ENCODE results near the gene NDUFS4. TPM values are rescaled to one million over a fixed set of nuclear protein-coding genes. Genes with fewer than 3 reads are reported as not detected.

Gene NDUFS4
- total RNA-seq, 3 donors from 2014 or later (not counting 1 experiment from before 2014, with no cell fraction given), result 22.4 to 33.1 (median 25.7) TPM

DNA sequence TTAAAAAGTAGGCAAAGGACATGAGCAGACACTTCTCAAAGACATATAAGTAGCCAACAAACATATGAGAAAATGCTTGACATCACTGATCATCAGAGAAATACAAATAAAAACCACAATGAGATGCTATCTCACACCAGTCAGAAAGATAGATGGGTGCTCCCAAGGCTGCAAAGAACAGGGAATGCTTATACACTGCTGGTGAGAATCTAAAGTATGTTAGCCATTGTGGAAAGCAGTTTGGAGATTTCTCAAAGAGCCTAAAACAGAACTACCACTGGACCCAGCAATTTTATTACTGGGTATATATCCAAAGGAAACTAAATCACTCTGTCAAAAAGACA is 154.2 kb downstream of the NDUFS4 start:
- Histone ChIP-seq H3K9me3 (ENCODE audit: control insufficient read depth, insufficient read depth, low read length) (peaks cover 17% of the 10 kb centered on the region), H3K27ac (ENCODE audit: low read length) (no peak overlapping the region), H3K36me3 (ENCODE audit: control insufficient read depth, insufficient read depth, low read length) (no peaks in the 10 kb centered on the region), H3K27me3 (ENCODE audit: control insufficient read depth, insufficient read depth, low read length) (no peaks in the 10 kb centered on the region), H3K4me3 (ENCODE audit: low read length) (no peak overlapping the region), H3K4me1 (ENCODE audit: control insufficient read depth, insufficient read depth, low read length) (no peaks in the 10 kb centered on the region)
- DNase-seq (no peak), ATAC-seq (no peak)
- H3K9me3 Mint-ChIP-seq, result peaks cover 24 to 29% of the 10 kb centered on the region in 2 donors
- intact Hi-C loops (cut with micrococcal nuclease), result no loop called here
- H3K4me1 Mint-ChIP-seq, result no peaks in the 10 kb centered on the region
- H3K4me3 Mint-ChIP-seq, result no peak overlapping the region
- no peaks in the 10 kb centered on the region for H3K27me3 Mint-ChIP-seq (ENCODE audit: low read depth in 2 of 2)
- TF ChIP-seq, protein P1, sequence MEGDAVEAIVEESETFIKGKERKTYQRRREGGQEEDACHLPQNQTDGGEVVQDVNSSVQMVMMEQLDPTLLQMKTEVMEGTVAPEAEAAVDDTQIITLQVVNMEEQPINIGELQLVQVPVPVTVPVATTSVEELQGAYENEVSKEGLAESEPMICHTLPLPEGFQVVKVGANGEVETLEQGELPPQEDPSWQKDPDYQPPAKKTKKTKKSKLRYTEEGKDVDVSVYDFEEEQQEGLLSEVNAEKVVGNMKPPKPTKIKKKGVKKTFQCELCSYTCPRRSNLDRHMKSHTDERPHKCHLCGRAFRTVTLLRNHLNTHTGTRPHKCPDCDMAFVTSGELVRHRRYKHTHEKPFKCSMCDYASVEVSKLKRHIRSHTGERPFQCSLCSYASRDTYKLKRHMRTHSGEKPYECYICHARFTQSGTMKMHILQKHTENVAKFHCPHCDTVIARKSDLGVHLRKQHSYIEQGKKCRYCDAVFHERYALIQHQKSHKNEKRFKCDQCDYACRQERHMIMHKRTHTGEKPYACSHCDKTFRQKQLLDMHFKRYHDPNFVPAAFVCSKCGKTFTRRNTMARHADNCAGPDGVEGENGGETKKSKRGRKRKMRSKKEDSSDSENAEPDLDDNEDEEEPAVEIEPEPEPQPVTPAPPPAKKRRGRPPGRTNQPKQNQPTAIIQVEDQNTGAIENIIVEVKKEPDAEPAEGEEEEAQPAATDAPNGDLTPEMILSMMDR (IDR thresholded peaks at IDR 0.05), result no peak
- peaks cover 20% of the 10 kb centered on the region for H3K36me3 Mint-ChIP-seq
- no peak overlapping the region for H3K27ac Mint-ChIP-seq

DNA sequence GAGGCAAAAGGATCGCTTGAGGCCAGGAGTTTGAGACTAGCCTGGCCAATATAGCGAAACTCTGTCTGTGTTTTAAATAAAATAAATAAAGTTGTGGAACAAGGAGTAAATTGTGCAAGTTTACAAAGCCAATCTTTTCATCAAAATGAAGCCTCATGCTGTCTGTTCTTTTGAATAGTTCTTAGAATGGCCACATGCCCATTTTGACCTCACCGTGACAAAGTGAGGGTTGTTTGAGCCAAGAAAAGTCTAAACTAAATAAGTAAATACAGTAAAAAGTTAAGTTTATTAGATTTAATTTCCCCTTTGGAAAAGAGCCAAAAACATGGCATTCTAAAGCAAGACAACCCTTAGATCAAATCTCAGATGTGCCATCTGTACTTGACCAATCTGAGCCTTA is 165.7 kb downstream of the NDUFS4 start:
- peaks cover 7 to 10% of the 10 kb centered on the region in 2 donors for H3K9me3 Mint-ChIP-seq
- intact Hi-C loops (cut with micrococcal nuclease), result no loop called here
- no peaks in the 10 kb centered on the region for H3K4me1 ChIP-seq (ENCODE audit: control insufficient read depth, insufficient read depth, low read length)
- peaks cover 8% of the 10 kb centered on the region for H3K9me3 ChIP-seq (ENCODE audit: control insufficient read depth, insufficient read depth, low read length)
- H3K27me3 Mint-ChIP-seq (ENCODE audit: low read depth in 2 of 2), result no peaks in the 10 kb centered on the region
- H3K36me3 ChIP-seq (ENCODE audit: control insufficient read depth, insufficient read depth, low read length), result no peaks in the 10 kb centered on the region
- H3K4me3 Mint-ChIP-seq, result no peak overlapping the region
- H3K27ac Mint-ChIP-seq, result no peak overlapping the region
- no peak for ATAC-seq
- H3K36me3 Mint-ChIP-seq, result no peaks in the 10 kb centered on the region
- H3K4me1 Mint-ChIP-seq, result peaks cover 0 to 4% of the 10 kb centered on the region in 2 donors
- H3K4me3 ChIP-seq (ENCODE audit: low read length), result no peak overlapping the region
- 75% methylated on average over 2 of the region's 3 CpGs for WGBS (ENCODE audit: insufficient coverage)
- no peak overlapping the region for H3K27ac ChIP-seq (ENCODE audit: low read length)
- DNase-seq, result no peak
- H3K27me3 ChIP-seq (ENCODE audit: control insufficient read depth, insufficient read depth, low read length), result no peaks in the 10 kb centered on the region
- TF ChIP-seq, protein P1 (IDR thresholded peaks at IDR 0.05), result no peak

DNA sequence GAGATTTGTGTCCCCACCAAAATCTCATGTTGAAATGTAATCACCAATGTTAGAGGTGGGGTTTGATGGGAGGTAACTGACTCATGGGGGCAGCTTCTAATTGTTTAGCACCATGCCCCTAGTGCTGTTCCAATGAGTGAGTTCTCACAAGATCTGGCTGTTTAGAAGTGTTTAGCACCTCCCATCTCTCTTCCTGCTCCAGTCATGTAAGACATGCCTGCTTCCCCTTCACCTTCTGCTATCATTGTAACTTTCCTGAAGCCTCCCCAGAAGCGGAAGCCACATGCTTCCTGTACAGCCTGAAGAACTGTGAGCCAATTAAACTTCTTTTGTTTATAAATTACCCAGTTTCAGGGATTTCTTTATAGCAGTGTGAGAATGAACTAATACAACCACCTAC is 170.5 kb downstream of the NDUFS4 start:
- Mint-ChIP-seq H3K36me3 (no peaks in the 10 kb centered on the region), H3K27ac (no peak overlapping the region), H3K9me3 (no peaks in the 10 kb centered on the region), H3K4me3 (no peak overlapping the region), H3K4me1 (peaks cover 0 to 6% of the 10 kb centered on the region in 2 donors), H3K27me3 (ENCODE audit: low read depth in 2 of 2) (no peaks in the 10 kb centered on the region)
- Histone ChIP-seq H3K27me3 (ENCODE audit: control insufficient read depth, insufficient read depth, low read length) (no peaks in the 10 kb centered on the region), H3K4me1 (ENCODE audit: control insufficient read depth, insufficient read depth, low read length) (no peaks in the 10 kb centered on the region), H3K9me3 (ENCODE audit: control insufficient read depth, insufficient read depth, low read length) (peaks cover 3% of the 10 kb centered on the region), H3K36me3 (ENCODE audit: control insufficient read depth, insufficient read depth, low read length) (no peaks in the 10 kb centered on the region), H3K4me3 (ENCODE audit: low read length) (no peak overlapping the region), H3K27ac (ENCODE audit: low read length) (no peak overlapping the region)
- intact Hi-C loops (cut with micrococcal nuclease), result no loop called here
- TF ChIP-seq, protein P1 (IDR thresholded peaks at IDR 0.05), result no peak
- no peak for ATAC-seq
- DNase-seq, result no peak
- WGBS (ENCODE audit: insufficient coverage), result 13% methylated on average over 1 of the region's 1 CpG

Other genes with a start within 250 kb of the NDUFS4 start
- gene FST, start 80.0 kb upstream of the NDUFS4 start, total RNA-seq, result not detected